NCI-H1694 treated with DMSO at 0.1 percent for 48 hours (cell line): Measurements from ENCODE around the gene ODAD3.
"Not testable (repeated sequence)": the region's sequence is repeated elsewhere in the genome, so short reads cannot be mapped to it uniquely, and the experiment has no call there.

ENCODE experiments used
- DNase-seq: peaks from one replicate; lab custom pipeline; 2025; lab: John Stamatoyannopoulos, UW

The ODAD3 gene

GRCh38 chr19:11460207-11460606 is 25.3 kb upstream of the ODAD3 start:
- DNase-seq = no peak

- not testable (repeated sequence) for DNase-seq
These were observed 24.0 kb upstream of the ODAD3 start for GRCh38 chr19:11458912-11459311.

GRCh38 chr19:11458236-11458900 is 23.4 kb upstream of the ODAD3 start:
- DNase-seq = no peak

GRCh38 chr19:11457831-11458230 is 22.9 kb upstream of the ODAD3 start:
- no peak for DNase-seq

GRCh38 chr19:11457115-11457514 is 22.2 kb upstream of the ODAD3 start:
- no peak for DNase-seq

GRCh38 chr19:11456659-11457058 is 21.7 kb upstream of the ODAD3 start:
- DNase-seq = no peak

- not testable (repeated sequence) for DNase-seq
These were observed 20.3 kb upstream of the ODAD3 start for GRCh38 chr19:11455233-11455554.

- DNase-seq = no peak
These were observed 18.8 kb upstream of the ODAD3 start for GRCh38 chr19:11453468-11454341.

GRCh38 chr19:11452620-11453310 is 17.8 kb upstream of the ODAD3 start:
- no peak for DNase-seq

GRCh38 chr19:11451871-11452619 is 17.1 kb upstream of the ODAD3 start:
- no peak for DNase-seq

GRCh38 chr19:11451327-11451870 is 16.5 kb upstream of the ODAD3 start:
- no peak for DNase-seq

GRCh38 chr19:11450570-11451326 is 15.8 kb upstream of the ODAD3 start:
- DNase-seq = no peak

- no peak for DNase-seq
These were observed 14.1 kb upstream of the ODAD3 start for GRCh38 chr19:11448923-11449554.

GRCh38 chr19:11448410-11448809 is 13.5 kb upstream of the ODAD3 start:
- no peak for DNase-seq

- DNase-seq = no peak
These were observed 12.7 kb upstream of the ODAD3 start for GRCh38 chr19:11447347-11448262.

GRCh38 chr19:11446652-11447301 is 11.9 kb upstream of the ODAD3 start:
- no peak for DNase-seq

GRCh38 chr19:11446271-11446651 is 11.3 kb upstream of the ODAD3 start:
- no peak for DNase-seq

GRCh38 chr19:11445141-11445540 is 10.2 kb upstream of the ODAD3 start:
- DNase-seq = no peak

GRCh38 chr19:11444059-11444458 is 9.1 kb upstream of the ODAD3 start:
- no peak for DNase-seq
